COLO829 (cell line): ENCODE data around the gene ZNF100.
"Not testable (repeated sequence)": the region's sequence is repeated elsewhere in the genome, so short reads cannot be mapped to it uniquely, and the experiment has no call there.

Experiments
- DNase-seq: peaks from one replicate; pipeline ENCODE4 v3.0.0; 2012; ENCODE audit warnings: low spot score

ZNF100 gene

DNA sequence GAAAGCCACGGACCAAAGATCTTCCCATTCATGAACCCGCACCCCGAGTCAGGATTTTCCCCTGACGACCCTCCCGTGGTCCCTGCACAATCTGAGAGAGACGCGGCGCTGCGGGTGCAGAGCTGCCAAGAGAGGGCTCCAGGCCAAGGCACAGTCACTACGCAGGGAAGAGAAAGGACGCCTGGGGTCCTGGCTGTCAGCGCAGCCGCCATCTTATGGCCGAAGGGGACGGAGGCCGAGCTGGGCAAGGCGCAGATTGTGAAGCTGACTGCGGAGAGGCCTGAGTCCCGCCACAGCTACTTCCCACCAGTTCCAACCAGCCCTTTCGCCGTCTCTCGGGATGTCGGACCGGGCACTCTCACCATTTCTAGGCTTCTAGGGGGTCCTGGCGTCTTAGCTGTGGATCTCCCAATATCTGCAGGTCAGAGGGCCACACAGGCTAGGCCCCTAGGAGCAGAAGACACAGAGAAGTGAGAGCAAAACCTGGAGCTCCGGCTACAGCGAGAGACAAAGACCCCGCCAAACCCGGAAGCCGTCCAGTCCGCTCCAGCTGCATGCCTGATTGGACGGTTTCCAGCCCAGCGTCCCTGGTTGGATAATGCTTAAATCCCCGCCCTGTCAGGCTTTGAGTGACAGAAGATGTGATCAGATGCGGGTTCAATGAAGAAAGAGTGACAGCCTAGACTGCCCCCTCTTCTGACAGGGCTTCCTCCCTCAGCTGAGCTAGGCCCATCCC, at the start of gene ZNF100:
Gene ZNF100 (minus strand): TSS at position 515 of the 736 bp plus-strand sequence. CDS start 150 bp downstream, at position 365.
- peak; percentile 29 for DNase-seq

GRCh38 chr19:21812448-21812847, 45.1 kb upstream of the ZNF100 start:
- no peak for DNase-seq

DNA sequence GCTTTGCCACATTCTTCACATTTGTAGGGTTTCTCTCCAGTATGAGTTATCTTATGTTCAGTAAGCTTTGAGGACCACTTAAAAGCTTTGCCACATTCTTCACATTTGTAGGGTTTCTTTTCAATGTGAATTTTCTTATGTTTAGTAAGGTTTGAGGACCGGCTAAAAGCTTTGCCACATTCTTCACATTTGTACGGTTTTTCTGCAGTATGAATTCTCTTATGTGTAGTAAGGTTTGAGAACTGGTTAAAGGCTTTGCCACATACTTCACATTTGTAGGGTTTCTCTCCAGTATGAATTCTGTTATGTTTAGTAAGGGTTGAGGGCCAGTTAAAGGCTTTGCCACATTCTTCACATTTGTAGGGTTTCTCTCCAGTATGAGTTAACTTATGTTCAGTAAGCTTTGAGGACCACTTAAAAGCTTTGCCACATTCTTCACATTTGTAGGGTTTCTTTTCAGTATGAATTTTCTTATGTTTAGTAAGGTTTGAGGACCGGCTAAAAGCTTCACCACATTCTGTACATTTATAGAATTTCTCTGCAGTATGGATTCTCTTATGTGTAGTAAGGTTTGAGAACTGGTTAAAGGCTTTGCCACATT, 41.1 kb upstream of the ZNF100 start:
- not testable (repeated sequence) for DNase-seq

DNA sequence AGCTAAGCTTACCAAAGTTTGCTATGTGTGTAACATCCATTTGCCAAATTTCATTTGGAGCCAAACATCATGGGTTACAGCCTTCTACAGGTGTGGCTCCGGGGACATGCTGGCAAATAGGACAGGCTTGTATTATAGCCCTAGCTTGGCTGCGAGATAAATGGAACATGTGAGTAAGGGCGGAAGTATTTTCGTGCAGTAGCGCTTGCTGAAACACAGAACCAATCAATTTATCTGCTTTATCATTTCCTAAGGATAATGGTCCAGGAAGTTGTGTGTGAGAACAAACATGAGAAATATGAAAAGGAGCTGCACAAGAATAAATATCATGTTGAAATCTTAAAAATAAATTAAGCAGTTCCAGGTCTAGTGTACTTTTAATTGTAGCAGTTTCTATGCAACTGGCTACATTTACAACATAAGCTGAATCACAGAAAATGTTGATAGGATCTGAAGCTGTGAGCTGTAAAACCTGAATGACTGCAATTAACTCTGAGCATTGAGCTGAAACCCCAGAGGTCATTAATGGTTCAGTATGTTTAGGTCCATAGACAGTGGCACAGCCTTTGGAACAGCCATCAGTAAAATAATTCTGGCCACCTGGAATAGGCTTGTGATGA, 22.2 kb upstream of the ZNF100 start:
- DNase-seq: no peak

DNA sequence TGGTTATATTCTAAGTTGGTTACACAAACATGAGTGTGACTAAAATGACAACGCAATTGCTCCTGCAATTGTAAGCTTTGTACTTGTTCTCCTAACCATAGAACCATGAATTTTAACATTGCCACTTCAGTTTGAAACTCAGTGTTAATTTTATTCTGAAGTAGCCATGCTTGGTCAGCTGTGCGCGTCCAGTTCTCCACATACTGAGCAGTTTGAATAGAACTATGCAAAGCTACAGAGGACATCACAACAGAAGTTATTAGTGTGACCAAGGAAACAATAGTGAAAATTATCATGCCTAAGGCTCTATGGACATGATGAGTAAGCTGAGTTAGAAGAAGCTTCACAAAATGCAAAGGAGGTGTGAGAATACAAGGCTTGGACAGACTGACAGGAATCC, 19.6 kb upstream of the ZNF100 start:
- DNase-seq: no peak

GRCh38 chr19:21775792-21776191, 8.4 kb upstream of the ZNF100 start:
- DNase-seq: not testable (repeated sequence)

GRCh38 chr19:21766705-21767064, 694 bp downstream of the ZNF100 start:
- not testable (repeated sequence) for DNase-seq

DNA sequence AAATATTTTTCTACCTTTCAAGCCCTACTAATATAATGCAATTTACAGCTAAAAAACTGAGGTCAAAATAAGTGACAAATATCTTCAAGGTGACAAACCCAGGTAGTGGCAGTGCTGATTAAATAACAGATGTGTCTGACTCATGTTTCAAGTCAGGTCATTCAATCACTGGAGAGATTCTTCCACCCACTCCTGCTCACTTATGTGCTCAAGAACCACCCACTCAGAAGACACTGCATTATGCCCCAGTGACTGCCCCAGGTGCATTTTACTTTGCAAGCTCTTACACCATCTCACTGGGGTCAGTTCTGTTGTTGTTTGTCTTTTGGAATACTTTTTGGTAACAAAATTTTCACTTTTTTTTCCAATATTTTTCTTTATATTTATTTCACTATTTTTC, 2.2 kb downstream of the ZNF100 start:
- no peak for DNase-seq

- not testable (repeated sequence) for DNase-seq
These were observed 5.8 kb downstream of the ZNF100 start for GRCh38 chr19:21761547-21761946.

GRCh38 chr19:21758296-21758695, 9.1 kb downstream of the ZNF100 start:
- no peak for DNase-seq

GRCh38 chr19:21755555-21755954, 11.8 kb downstream of the ZNF100 start:
- not testable (repeated sequence) for DNase-seq

DNA sequence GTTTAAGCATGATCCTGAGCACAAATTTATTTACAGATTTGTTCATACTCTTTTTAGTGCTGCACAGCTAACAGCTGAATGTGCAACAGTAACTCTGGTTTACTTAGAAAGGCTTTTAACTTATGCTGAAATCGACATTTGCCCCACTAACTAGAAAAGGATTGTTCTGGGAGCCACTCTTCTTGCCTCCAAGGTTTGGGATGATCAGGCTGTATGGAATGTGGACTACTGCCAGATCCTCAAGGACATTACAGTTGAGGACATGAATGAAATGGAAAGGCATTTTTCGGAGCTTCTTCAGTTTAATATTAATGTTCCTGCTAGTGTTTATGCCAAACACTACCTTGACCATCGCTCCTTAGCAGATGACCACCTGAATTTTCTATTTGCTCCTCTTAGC, 16.0 kb downstream of the ZNF100 start:
- DNase-seq: no peak

DNA sequence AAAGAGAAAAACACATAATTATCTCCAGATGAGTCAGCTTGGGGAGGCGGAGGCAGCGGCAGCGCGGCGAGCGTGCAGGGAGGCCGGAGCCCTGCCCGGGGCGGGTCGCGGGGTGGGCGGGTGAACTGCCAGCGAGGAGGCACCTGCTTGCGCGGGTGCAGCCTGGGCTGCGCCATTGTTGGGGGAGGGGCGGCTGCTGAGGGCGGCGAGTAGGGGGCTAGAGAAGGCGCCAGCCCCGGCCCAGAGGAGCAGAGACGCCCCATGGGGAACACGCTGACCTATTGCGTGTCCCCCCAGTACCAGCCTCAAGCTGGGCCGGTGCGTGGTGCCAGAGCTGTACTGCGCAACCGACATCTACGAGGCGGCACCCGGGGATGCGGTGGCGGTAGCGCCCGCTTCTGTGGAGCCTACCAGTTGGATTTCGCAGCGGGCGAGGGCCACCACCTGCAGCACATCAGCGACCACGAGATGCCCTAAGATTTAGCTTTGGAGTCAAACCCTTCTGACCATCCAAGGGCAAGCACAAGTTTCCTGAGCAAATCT, 16.7 kb downstream of the ZNF100 start:
- no peak for DNase-seq

- no peak for DNase-seq
These were observed 18.3 kb downstream of the ZNF100 start for GRCh38 chr19:21749090-21749489.

- DNase-seq: no peak
These were observed 19.3 kb downstream of the ZNF100 start for GRCh38 chr19:21748088-21748487.

DNA sequence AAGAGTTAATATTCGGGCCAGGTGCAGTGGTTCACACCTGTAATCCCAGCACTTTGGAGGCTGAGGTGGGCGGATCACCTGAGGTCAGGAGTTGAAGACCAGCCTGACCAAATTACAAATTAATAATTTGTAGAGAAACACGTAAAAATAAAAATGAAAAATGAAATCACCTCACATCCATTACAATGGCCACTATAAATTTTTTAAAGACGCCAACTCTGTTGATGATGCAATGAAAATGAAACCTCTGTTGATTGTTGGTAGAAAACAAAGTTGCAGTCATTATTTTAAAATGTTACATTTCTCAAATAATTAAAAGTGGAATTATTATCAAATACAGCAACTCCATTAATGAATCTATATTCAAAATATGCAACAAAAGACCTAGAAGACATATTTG, 26.8 kb downstream of the ZNF100 start:
- DNase-seq: no peak

- DNase-seq: not testable (repeated sequence)
These were observed 40.2 kb downstream of the ZNF100 start for GRCh38 chr19:21726942-21727747.

DNA sequence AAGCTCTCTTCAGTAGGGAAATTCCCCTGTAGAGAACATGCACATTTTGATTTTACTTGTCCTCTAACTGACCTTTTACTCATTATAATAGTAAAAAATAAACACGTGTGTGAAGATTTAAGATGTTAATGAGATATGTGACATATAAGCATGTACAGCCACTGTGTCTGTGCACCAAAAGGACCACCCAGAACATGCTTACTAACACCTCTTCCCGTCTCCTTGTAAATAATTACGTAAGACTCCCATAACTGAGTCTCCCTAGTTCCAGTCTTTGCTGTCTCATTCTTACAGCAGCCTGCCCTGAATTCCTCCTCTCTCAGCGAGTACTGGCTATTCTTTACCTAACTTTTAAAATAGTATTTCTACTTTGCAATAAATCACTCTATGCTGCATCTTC, 53.6 kb downstream of the ZNF100 start:
- no peak for DNase-seq

DNA sequence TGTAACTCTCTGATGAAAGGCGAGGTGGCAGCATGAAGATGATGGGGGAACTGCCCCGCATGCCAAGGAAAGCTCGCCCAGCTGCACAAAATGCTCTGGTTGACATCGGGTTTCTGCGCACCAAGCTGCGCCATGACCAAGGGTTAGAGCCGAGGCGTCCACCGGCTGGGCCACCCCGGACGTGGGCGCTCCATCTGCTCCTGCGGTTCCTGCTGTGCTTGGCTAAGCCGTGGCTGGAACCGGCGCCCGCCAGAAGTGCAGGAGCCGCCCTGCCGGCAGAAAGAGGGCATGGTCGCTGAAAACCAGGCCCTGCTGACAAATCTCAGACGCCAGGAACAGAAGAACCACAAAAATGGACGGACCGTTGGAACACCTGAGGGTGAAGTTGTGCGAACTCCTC, 57.9 kb downstream of the ZNF100 start:
- no peak for DNase-seq

DNA sequence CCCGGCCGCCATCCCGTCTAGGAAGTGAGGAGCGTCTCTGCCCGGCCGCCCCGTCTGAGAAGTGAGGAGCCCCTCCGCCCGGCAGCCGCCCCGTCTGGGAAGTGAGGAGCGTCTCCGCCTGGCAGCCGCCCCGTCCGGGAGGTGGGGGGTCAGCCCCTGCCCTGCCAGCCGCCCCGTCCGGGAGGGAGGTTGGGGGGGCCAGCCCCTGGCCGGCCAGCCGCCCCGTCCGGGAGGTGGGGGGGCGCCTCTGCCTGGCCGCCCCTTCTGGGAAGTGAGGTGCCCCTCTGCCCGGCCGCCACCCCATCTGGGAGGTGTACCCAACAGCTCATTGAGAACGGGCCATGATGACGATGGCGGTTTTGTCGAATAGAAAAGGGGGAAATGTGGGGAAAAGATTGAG, 59.5 kb downstream of the ZNF100 start:
- not testable (repeated sequence) for DNase-seq

DNA sequence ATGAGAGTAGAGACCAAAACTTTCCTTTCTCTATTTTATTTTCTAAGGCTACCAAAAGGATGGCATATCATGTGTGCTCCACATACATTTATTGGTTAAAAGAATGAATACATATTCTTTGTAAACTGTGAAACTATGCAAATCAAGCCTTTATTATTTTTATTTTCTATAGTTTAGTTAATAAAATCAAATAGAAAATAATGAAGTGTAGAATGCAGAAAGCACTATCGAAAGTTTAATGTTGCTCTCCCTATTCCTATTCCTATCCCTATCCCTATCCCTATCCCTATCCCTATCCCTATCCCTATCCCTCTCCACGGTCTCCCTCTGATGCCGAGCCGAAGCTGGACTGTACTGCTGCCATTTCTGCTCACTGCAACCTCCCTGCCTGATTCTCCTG, 60.3 kb downstream of the ZNF100 start:
- DNase-seq: no peak

DNA sequence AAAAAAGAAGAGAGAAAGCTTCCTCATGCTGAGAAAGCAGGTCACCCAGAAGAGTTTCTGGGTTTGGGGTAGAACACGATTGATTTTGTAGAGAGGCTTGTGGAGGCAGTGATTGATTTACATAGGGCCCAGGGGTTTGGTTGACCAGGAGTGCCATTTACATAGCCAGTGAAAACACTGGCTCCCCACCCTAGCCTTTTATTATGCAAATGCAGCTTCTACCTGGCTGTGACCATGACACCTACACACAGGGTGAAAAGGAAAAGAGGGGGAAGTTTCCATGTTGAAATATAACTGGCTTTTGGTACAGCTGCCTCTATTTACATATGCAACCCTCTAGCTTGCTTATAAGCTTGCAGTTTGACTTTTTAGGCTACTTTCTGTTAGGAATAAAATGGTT, 62.0 kb downstream of the ZNF100 start:
- no peak for DNase-seq
